SJCRH30 (cell line): Measurements from ENCODE around the gene GMEB2. TPM values are rescaled to one million over a fixed set of nuclear protein-coding genes. Genes with fewer than 3 reads are reported as not detected.
"Not testable (repeated sequence)": the region's sequence is repeated elsewhere in the genome, so short reads cannot be mapped to it uniquely, and the experiment has no call there.

Source experiments
- DNase-seq, 2 experiments: peaks; one replicate each; pipeline ENCODE4 v3.0.0-alpha.2; 2015 to 2020
- H3K27ac ChIP-seq: fragments of 250-450 bp; sonication (Bioruptor Pico); 2 replicates; pipeline ENCODE4 v1.5.1; 2020; ENCODE audit warnings: mild to moderate bottlenecking, moderate library complexity
- H3K27me3 ChIP-seq: fragments of 250-450 bp; sonication (Bioruptor Pico); 2 replicates; pipeline ENCODE4 v1.5.1; 2020; ENCODE audit warnings: mild to moderate bottlenecking, moderate library complexity
- H3K36me3 ChIP-seq: fragments of 250-450 bp; sonication (Bioruptor Pico); 2 replicates; pipeline ENCODE4 v1.5.1; 2020; ENCODE audit warnings: mild to moderate bottlenecking, moderate library complexity
- H3K4me1 ChIP-seq: fragments of 250-450 bp; sonication (Bioruptor Pico); 2 replicates; pipeline ENCODE4 v1.5.1; 2020; ENCODE audit warnings: mild to moderate bottlenecking, moderate library complexity
- H3K4me3 ChIP-seq: fragments of 250-450 bp; sonication (Bioruptor Pico); 2 replicates; pipeline ENCODE4 v1.5.1; 2020; ENCODE audit warnings: mild to moderate bottlenecking, moderate library complexity
- H3K9me3 ChIP-seq: fragments of 250-450 bp; sonication (Bioruptor Pico); replicated peaks from 2 replicates; pipeline ENCODE4 v1.5.1; 2020; ENCODE audit warnings: mild to moderate bottlenecking, moderate library complexity
- total RNA-seq: library from RNA; depleted of rRNA; stranded (reverse); fragments of >200 nt; shearing (Covaris generic); gene quantifications from 2 replicates; pipeline ENCODE4 v1.2.3, GENCODE V29; 2014

GMEB2 gene
- total RNA-seq, 1 experiment from 2014 or later, result 19.5 TPM

DNA sequence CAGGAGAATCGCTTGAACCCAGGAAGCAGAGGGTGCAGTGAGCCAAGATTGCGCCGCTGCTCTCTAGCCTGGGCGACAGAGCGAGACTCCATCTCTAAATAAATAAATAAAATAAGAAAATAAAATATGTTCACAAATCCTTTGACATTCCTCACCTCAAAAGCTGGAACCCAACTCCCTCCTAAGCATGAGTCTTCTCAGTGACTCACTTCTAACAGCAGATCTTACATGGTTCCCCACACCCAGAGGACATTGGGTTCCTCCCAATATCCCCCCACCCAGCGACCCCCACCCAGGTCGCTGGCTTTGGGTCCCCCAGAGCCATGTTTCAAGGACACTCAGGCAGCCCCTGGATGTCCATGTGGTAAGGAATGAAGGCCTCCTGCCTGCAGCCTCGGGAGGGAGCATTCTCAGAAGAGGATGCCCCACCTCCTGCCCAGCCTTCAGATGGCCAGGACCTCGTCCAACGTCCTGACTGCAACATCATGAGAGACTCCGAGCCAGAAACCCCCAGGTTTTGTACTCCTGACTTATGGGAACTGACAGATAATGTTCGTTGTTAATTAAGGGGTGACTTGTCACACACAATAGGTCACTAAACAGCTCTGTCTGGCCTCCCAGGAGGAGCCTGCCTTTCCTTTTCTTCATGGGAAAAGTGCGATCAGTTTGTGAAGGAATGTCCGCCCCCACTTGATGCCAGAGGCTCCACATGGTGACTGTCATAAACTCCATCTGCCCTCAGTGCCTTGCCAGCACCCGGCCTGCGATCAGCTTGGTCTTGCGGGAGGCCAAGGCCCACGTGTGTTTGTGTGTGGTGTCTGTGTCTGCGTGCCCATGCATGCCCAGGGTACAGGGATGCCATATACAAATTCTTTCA lies 10.1 kb upstream of the GMEB2 start:
- no peak for DNase-seq
- no peak overlapping the region for H3K27ac ChIP-seq
- H3K4me1 ChIP-seq, result no peaks in the 10 kb centered on the region
- no peaks in the 10 kb centered on the region for H3K36me3 ChIP-seq
- no peaks in the 10 kb centered on the region for H3K27me3 ChIP-seq
- no peaks in the 10 kb centered on the region for H3K9me3 ChIP-seq
- H3K4me3 ChIP-seq, result no peak overlapping the region

DNA sequence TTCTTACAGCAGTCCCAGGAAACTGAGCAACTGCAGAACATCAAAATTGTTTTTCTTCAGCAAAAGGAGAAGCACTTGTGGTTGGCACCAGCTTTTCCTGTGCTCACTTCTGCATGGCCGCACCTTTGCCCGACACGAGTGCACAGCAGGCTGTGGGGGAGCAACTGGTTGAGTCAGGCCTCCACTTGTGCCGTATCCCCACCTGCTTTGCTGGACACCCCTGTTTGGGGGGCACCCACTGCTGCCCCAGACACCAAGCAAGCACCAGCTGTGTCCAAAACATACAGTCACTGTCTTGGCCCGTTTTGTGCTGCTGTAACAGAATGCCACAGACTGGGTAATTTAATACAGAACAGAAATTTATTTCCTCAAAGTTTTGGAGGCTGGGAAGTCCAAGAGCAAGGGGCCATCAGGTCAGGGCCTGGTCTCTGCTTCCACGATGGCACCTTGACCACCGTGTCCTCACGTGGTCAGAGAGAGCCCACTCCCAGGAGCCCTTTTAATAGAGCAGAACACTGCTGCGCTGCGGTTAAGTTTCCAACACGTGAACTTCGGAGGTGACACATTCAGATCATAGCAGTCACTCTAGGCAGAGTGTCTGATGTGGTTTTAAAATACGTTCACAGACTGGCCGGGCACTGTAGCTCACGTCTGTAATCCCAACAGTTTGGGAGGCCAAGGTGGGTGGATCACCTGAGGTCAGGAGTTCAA lies 8.7 kb upstream of the GMEB2 start:
- no peak overlapping the region for H3K27ac ChIP-seq
- no peaks in the 10 kb centered on the region for H3K27me3 ChIP-seq
- H3K9me3 ChIP-seq, result no peaks in the 10 kb centered on the region
- H3K36me3 ChIP-seq, result no peaks in the 10 kb centered on the region
- DNase-seq, result no peak
- no peak overlapping the region for H3K4me3 ChIP-seq
- H3K4me1 ChIP-seq, result no peaks in the 10 kb centered on the region

DNA sequence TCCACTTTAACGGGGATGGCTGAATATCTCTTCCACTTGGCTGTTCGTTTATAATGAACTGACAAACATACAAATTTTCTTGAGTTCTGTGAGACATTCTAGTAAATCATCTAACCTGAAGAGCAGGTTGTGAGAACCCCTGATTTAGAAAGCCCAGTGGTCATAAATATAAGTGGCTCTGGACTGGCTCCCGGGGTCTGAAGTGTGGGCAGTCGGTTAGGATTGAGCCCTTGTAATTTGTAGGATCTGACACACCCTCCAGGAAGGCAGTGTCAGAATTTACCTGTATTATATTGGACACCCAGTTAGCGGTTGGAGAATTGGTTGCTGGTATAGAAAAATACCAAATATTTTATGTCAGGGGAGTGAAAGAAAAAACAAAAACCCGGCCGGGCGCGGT lies 6.8 kb upstream of the GMEB2 start:
- no peaks in the 10 kb centered on the region for H3K36me3 ChIP-seq
- no peak for DNase-seq
- H3K4me3 ChIP-seq, result no peak overlapping the region
- peaks cover 9% of the 10 kb centered on the region for H3K4me1 ChIP-seq
- H3K27me3 ChIP-seq, result no peaks in the 10 kb centered on the region
- H3K27ac ChIP-seq, result no peak overlapping the region
- H3K9me3 ChIP-seq, result no peaks in the 10 kb centered on the region

DNA sequence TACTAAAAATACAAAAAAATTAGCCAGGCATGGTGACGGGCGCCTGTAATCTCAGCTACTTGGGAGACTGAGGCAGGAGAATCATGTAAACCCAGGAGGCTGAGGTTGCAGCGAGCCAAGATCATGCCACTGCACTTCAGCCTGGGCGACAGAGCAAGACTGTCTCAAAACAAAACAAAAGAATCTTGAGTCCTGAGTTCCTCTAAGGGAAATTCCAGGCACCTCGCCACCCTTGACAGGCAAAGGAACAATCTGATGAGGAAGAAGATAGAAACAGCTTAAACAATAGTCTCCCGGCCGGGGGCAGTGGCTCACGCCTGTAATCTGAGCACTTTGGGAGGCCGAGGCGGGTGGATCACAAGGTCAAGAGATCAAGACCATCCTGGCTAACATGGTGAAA lies 4.5 kb upstream of the GMEB2 start:
- DNase-seq, H3K4me1 ChIP-seq, H3K27ac ChIP-seq: not testable (repeated sequence)

DNA sequence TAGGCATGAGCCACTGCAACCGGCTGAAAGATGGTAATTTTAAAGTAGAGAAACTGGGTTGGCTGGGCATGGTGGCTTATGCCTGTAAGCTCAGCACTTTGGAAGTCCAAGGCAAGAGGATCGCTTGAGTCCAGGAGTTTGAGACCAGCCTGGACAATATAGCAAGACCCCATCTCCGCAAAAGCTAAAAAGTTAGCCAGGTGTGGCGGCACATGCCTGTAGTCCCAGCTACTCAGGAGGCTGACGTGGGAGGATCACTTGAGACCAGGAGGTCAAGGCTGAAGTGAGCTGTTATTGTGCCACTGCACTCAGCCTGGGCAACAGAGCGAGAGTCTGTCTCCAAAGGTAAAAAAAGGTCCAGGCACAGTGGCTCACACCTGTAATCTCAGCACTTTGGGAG lies 4.1 kb upstream of the GMEB2 start:
- not testable (repeated sequence) for H3K27me3 ChIP-seq, H3K4me1 ChIP-seq, DNase-seq, H3K4me3 ChIP-seq, H3K36me3 ChIP-seq, H3K27ac ChIP-seq, H3K9me3 ChIP-seq

More for the DNA sequence above, 4.5 kb upstream of the GMEB2 start:
- H3K4me3 ChIP-seq, H3K36me3 ChIP-seq, H3K27me3 ChIP-seq, H3K9me3 ChIP-seq: not testable (repeated sequence)

DNA sequence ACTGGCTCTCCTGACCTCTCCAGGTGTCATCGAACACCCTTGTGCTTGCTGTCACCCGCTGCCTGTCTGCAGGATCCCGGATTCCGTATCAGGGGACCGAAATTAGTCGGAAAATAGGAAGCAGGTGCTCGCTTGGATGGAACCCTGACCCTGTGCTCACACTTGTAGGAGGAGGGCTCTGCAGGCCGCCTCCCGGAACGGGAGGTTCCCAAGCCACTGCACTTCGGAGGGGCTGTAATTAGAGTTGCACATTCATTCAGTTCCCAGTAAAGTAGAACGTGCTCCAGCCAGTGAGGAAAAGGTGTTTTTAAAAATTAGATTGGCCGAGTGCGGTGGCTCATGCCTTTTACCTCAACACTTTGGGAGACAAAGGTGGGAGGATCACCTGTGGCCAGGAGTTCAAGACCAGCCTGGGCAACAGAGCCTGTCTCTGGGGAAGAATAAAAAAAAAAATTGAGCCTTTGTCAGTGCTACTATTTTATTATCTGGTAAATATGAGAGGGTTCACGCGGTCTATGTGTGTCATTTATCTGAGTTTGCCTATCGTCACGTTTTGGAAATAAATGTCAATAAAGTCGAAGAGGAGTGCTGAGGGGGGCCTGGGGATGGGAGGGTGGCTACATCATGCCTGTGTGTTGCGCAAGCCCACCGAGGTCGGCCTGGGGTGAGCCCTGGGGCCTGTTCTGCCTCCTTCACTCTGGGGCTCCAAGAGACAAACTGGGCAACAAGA lies 1.5 kb upstream of the GMEB2 start:
- DNase-seq, result no peak
- Histone ChIP-seq H3K4me1 (peaks cover 13% of the 10 kb centered on the region), H3K9me3 (no peaks in the 10 kb centered on the region), H3K27ac (no peak overlapping the region), H3K4me3 (no peak overlapping the region), H3K27me3 (no peaks in the 10 kb centered on the region), H3K36me3 (no peaks in the 10 kb centered on the region)

DNA sequence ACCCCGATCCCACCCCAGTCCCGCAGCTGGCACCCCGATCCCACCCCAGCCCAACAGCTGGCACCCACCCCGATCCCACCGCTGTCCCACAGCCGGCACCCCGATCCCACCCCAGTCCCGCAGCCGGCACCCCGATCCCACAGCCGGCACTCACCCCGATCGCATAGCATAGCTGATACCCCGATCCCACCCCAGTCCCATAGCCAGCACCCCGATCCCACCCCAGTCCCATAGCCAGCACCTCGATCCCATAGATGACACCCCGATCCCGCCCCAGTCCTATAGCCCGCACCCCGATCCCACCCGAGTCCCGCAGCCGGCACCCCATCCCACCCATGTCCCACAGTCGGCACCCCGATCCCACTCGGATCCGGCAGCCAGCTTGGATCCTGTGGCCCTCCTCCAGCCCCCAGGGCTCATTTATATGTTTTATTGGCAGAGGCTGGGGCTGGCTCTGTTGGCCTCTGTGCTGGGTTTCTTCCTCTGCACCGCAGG lies 897 bp upstream of the GMEB2 start:
- H3K4me3 ChIP-seq, result peak overlapping the region; percentile 95
- H3K27me3 ChIP-seq, result no peaks in the 10 kb centered on the region
- no peak overlapping the region for H3K27ac ChIP-seq
- H3K9me3 ChIP-seq, result no peaks in the 10 kb centered on the region
- no peaks in the 10 kb centered on the region for H3K36me3 ChIP-seq
- no peak for DNase-seq
- peaks cover 13% of the 10 kb centered on the region for H3K4me1 ChIP-seq

DNA sequence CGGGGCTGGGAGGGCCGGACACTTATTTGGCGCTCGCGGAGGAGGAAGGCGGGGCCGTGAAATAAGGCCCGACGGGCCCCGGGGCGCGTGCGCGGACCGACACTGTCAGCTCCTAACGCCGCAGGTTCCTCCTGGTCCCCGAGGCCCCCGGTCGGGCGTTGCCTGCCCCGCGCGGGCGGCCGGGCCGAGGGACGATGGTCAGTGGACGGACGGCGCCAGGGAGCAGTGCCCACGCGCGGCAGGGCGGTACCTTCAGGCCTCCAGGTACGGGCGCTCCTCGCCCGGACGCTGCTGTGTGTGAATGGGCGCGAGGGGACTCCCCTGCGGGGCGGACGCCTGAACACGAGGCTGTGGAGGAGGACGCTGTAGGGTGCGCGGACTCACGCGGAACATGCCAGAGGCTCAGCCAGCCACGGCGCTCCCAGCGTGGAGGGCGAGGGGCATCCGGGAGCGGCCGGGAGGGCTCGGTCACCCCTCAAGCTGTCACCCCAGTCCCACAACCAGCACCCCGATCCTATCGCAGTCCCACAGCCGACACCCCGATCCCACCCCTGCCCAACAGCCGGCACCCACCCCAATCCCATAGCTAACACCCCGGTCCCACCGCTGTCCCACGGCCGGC lies 339 bp upstream of the GMEB2 start:
- Histone ChIP-seq H3K27ac (peak overlapping the region; percentile 60), H3K9me3 (no peaks in the 10 kb centered on the region), H3K4me3 (peak overlapping the region; percentile 95), H3K27me3 (no peaks in the 10 kb centered on the region), H3K36me3 (no peaks in the 10 kb centered on the region), H3K4me1 (peaks cover 13% of the 10 kb centered on the region)
- peak; percentile 99 to 100 for DNase-seq

DNA sequence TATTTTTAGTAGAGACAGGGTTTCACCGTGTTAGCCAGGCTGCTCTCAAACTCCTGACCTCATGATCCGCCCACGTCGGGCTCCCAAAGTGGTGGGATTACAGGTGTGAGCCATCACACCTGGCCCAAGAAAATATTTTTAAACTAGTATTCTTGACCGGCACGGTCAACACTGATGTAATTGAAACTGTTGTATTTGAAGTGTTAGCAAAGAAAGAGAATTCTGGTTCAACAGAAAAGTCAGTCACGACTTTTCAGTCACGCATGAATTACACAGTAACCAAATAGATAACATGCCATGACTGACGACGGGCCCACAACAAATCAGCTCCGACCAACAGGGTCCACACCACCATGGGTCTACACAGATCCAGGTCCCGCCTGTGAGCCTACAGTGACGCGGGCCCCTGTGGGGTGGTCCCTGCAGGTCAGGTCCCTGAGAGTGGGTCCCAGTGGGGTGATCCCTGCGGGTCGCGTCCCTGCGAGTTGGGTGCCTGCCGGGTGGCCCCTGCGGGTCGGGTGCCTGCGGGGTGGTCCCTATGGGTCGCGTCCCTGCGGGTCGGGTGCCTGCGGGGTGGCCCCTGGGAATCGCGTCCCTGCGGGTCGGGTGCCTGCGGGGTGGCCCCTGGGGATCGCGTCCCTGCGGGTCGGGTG lies 1.0 kb downstream of the GMEB2 start:
- Histone ChIP-seq H3K4me1 (peaks cover 13% of the 10 kb centered on the region), H3K4me3 (peak overlapping the region; percentile 95), H3K27me3 (no peaks in the 10 kb centered on the region), H3K27ac (peak overlapping the region; percentile 95), H3K36me3 (no peaks in the 10 kb centered on the region), H3K9me3 (no peaks in the 10 kb centered on the region)
- peak; percentile 81 for DNase-seq

DNA sequence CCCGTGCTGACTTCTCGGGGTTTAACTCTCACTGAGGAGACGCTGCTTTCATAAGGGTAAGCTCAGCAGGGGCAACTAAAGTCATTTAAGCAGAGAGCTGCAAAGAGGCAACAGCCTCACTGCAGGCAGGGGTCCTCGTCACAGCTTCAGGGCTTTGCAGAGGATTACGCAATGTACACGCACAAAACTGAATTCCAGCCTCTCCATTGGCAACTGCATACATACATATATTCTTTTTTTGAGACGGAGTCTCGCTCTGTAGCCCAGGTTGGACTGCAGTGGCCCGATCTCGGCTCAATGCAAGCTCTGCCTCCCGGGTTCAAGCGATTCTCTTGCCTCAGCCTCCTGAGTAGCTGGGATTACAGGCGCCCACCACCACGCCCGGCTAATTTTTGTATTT lies 2.4 kb downstream of the GMEB2 start:
- peak in 1 of 2 experiments; percentile 44 for DNase-seq
- Histone ChIP-seq H3K9me3 (no peaks in the 10 kb centered on the region), H3K27ac (no peak overlapping the region), H3K4me3 (no peak overlapping the region), H3K36me3 (no peaks in the 10 kb centered on the region), H3K4me1 (peaks cover 9% of the 10 kb centered on the region), H3K27me3 (no peaks in the 10 kb centered on the region)

DNA sequence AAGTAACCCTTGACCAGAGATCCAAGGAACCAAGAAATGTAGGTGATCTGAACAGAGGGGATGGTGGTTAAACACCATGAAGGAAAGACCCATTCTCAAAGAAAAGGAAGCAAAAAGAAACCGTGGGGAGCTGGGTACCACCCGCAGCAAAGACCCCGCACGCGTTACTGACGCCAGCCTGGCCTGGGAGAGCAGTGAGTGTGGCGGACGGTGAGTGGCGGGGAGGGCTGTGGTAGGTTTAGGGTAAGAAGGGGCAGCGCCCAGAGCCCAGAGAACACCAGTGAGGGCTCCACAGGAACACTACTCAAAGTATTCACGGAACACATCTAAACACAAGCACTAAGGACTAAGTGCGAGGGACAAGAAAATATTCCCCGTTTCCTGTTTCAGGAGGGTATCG lies 4.2 kb downstream of the GMEB2 start:
- H3K9me3 ChIP-seq, result no peaks in the 10 kb centered on the region
- no peaks in the 10 kb centered on the region for H3K27me3 ChIP-seq
- no peak overlapping the region for H3K4me3 ChIP-seq
- DNase-seq, result no peak
- H3K4me1 ChIP-seq, result peaks cover 4% of the 10 kb centered on the region
- peaks cover 9% of the 10 kb centered on the region for H3K36me3 ChIP-seq
- H3K27ac ChIP-seq, result no peak overlapping the region

DNA sequence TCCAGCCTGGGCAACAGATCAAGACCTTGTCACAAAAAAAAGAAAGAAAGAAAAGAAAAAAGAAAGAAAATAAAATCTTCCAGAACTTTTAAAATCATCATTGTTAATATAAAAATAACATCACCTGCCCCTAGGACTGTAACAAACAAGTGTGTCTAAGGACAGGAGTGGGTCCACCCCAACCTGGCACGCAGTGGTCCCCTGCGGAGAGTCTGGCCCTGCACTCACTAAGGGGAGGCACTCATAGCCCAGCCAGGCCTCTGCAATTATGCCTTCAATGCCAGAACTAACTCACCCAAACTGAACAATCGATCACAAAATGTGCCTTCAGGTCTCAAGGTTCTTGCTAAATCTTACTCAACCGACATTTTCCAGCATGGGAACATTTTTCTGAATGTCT lies 4.8 kb downstream of the GMEB2 start:
- H3K27me3 ChIP-seq, result no peaks in the 10 kb centered on the region

DNA sequence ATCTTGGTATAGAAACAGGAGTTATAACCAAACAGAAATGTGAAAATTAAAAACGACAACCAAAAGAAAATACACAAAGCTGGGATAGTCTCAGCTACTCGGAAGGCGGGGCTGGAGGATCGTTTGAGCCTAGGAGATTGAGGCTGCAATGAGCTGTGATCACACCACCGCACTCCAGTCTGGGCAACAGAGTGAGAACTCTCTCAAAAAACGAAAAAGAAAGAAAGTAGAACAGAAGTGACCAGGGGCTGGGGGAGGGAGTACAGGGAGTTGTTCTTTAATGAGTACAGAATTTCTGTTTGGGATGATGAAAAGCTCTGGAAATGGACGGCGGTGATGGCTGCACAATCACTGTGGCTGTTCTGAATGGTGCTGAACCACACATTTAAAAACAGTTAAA lies 5.9 kb downstream of the GMEB2 start:
- H3K9me3 ChIP-seq, result no peaks in the 10 kb centered on the region
- no peaks in the 10 kb centered on the region for H3K27me3 ChIP-seq
- DNase-seq, result no peak
- no peak overlapping the region for H3K27ac ChIP-seq
- peaks cover 16% of the 10 kb centered on the region for H3K36me3 ChIP-seq
- no peak overlapping the region for H3K4me3 ChIP-seq
- H3K4me1 ChIP-seq, result peaks cover 4% of the 10 kb centered on the region

More for the DNA sequence above, 4.8 kb downstream of the GMEB2 start:
- DNase-seq, result no peak
- H3K4me3 ChIP-seq, result no peak overlapping the region
- H3K36me3 ChIP-seq, result peaks cover 13% of the 10 kb centered on the region
- H3K27ac ChIP-seq, result no peak overlapping the region
- no peaks in the 10 kb centered on the region for H3K9me3 ChIP-seq
- H3K4me1 ChIP-seq, result peaks cover 4% of the 10 kb centered on the region

DNA sequence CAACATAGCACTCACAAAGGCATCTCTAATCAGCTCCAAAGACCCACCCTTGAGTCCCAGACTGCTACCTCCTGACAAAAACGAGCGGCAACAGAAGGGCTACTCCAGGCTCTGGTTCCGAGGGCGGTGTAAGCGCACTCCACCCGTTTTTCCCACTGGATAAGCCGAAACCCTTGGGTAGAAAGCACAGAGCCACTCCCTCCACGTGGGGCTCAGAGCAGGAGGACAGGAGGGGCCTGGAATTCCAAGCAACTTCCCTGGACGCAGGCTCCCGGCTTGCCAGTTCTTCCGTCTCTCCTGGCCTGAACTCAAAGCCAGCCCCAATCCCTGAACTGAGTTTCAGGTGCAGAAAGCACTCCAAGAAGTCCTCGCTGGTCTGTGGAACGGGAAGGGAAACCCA lies 7.4 kb downstream of the GMEB2 start:
- Histone ChIP-seq H3K27ac (no peak overlapping the region), H3K27me3 (no peaks in the 10 kb centered on the region), H3K4me3 (no peak overlapping the region), H3K36me3 (peaks cover 25% of the 10 kb centered on the region), H3K4me1 (no peaks in the 10 kb centered on the region), H3K9me3 (no peaks in the 10 kb centered on the region)
- no peak for DNase-seq
